Measurements from ENCODE around the gene DENND1B.

DNA sequence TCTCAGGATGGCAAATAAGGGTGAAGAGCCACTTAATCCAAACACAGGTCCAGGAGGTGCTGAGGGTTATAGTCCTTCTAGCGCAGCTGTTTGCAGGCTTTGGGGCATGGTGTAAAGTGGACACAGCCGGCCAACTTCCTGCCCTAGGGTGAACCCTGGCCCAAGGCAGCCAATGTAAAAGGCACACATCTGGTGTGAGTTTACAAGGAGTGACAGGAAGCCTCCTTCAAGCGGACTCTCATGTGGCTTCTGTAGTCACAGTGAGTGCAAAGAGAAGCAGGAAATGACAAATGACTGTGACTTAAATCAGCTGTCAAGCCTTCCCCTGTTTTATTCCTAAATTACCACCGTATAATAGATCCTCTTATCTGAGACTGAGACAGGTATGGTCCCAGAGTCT, 294.2 kb downstream of the DENND1B start:
- TF ChIP-seq EZH2 (IDR thresholded peaks at IDR 0.05; ENCODE audit: insufficient read depth, poor library complexity, severe bottlenecking) (no peak), EZH2phosphoT487 (IDR thresholded peaks at IDR 0.05; ENCODE audit: insufficient read depth, low read depth) (no peak)
